ENCODE results near the gene GALNT13. TPM values are rescaled to one million over a fixed set of nuclear protein-coding genes. Genes with fewer than 3 reads are reported as not detected.

Gene GALNT13
- total and polyA plus RNA-seq, 2 donors (not counting 1 experiment from before 2014, with no cell fraction given), result 0.17 TPM; not detected in 1

DNA sequence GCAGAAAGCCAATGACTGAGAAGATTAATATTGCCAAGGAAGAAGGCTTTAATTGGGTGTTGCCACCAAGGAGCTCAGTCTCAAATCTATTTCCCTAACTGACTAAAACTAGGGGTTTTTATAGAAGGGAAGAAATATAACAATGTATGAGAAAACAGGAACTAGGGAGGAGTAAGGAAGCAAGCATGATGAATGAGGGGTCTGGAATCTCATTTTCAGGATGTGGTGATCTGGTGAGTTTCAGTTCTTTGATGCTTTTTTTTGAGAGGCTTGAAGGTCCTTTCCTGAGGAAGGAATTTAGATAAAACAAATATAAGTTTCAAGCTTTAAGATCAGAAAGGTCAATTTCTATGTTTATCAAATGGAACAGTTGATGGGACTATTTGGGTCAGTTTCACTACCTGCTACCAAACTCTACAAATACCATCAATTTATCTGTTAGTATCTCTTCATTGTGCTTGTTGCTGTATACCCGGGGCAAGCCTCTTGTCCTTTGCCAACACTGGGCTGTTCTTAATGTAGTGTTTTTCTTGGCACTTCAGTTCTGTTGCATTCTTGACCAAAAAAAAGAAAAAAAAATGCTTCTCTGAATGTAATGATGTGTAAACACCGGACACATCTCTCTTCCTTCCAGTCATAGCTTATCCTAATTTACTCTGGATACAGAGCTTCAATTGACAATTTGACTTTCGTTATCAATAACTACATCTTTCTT, 357.0 kb downstream of the GALNT13 start:
- Histone ChIP-seq H3K4me2 (ENCODE audit: extremely low read depth, insufficient read depth, low read length) (no peak overlapping the region), H4K20me1 (ENCODE audit: control insufficient read depth, extremely low read depth, insufficient read depth, low read length) (no peaks in the 10 kb centered on the region), H3K4me3 (replicated peaks in 1 of 4; ENCODE audit: control extremely low read depth in 1 of 4, insufficient read depth in 1 of 4, low read depth in 3 of 4, low read length in 4 of 4) (no peak overlapping the region), H3K79me2 (ENCODE audit: control insufficient read depth, insufficient read depth, low read length) (no peaks in the 10 kb centered on the region), H3K4me1 (ENCODE audit: control insufficient read depth, extremely low read depth, insufficient read depth, low read length) (no peaks in the 10 kb centered on the region), H3K9ac (ENCODE audit: insufficient read depth, low read length) (no peak overlapping the region), H3K27me3 (ENCODE audit: control insufficient read depth, insufficient read depth, low read length) (no peaks in the 10 kb centered on the region), H3K9me3 (ENCODE audit: control insufficient read depth, insufficient read depth, low read depth, low read length) (no peaks in the 10 kb centered on the region), H3K27ac (ENCODE audit: insufficient read depth, low read length) (no peak overlapping the region), H3K36me3 (ENCODE audit: control insufficient read depth, insufficient read depth, low read length) (no peaks in the 10 kb centered on the region), H2AFZ (ENCODE audit: low read length) (no peak overlapping the region)
- no peak for DNase-seq (ENCODE audit: low read depth in 2 of 2)
- TF ChIP-seq, protein P1, sequence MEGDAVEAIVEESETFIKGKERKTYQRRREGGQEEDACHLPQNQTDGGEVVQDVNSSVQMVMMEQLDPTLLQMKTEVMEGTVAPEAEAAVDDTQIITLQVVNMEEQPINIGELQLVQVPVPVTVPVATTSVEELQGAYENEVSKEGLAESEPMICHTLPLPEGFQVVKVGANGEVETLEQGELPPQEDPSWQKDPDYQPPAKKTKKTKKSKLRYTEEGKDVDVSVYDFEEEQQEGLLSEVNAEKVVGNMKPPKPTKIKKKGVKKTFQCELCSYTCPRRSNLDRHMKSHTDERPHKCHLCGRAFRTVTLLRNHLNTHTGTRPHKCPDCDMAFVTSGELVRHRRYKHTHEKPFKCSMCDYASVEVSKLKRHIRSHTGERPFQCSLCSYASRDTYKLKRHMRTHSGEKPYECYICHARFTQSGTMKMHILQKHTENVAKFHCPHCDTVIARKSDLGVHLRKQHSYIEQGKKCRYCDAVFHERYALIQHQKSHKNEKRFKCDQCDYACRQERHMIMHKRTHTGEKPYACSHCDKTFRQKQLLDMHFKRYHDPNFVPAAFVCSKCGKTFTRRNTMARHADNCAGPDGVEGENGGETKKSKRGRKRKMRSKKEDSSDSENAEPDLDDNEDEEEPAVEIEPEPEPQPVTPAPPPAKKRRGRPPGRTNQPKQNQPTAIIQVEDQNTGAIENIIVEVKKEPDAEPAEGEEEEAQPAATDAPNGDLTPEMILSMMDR (conservative IDR thresholded peaks at IDR 0.05 in 1 of 2, IDR thresholded peaks at IDR 0.05 in 1 of 2; ENCODE audit: low read depth in 1 of 2, low read length in 2 of 2), result no peak
- TF ChIP-seq EZH2 (IDR thresholded peaks at IDR 0.05; ENCODE audit: low read length, missing control alignments), result no peak

DNA sequence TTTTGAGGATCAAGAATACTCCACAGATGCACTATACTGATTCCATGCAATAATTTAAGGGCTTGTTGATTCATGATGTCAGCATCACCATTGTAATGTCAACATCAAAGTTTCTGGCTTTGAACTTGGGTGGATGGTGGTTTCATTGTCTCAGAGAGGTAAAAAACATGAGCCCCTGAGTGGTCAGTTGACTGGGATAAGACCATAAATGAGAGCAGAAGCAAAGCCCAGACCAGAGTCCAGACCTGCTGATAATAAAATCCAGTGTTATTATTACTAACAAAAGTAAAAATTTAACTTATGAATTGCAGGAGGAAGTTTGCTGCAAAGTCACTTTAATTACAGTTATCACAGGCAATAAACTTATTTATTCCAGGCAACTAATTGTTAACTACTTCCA, 358.2 kb downstream of the GALNT13 start:
- Histone ChIP-seq H3K4me2 (ENCODE audit: extremely low read depth, insufficient read depth, low read length) (no peak overlapping the region), H3K9me3 (ENCODE audit: control insufficient read depth, insufficient read depth, low read depth, low read length) (no peaks in the 10 kb centered on the region), H2AFZ (ENCODE audit: low read length) (no peak overlapping the region), H3K79me2 (ENCODE audit: control insufficient read depth, insufficient read depth, low read length) (no peaks in the 10 kb centered on the region), H3K36me3 (ENCODE audit: control insufficient read depth, insufficient read depth, low read length) (no peaks in the 10 kb centered on the region), H3K27ac (ENCODE audit: insufficient read depth, low read length) (no peak overlapping the region), H3K4me3 (replicated peaks in 1 of 4; ENCODE audit: control extremely low read depth in 1 of 4, insufficient read depth in 1 of 4, low read depth in 3 of 4, low read length in 4 of 4) (no peak overlapping the region), H3K4me1 (ENCODE audit: control insufficient read depth, extremely low read depth, insufficient read depth, low read length) (no peaks in the 10 kb centered on the region), H3K9ac (ENCODE audit: insufficient read depth, low read length) (no peak overlapping the region), H4K20me1 (ENCODE audit: control insufficient read depth, extremely low read depth, insufficient read depth, low read length) (no peaks in the 10 kb centered on the region), H3K27me3 (ENCODE audit: control insufficient read depth, insufficient read depth, low read length) (no peaks in the 10 kb centered on the region)
- no peak for DNase-seq (ENCODE audit: low read depth in 2 of 2)
- no peak for TF ChIP-seq EZH2 (IDR thresholded peaks at IDR 0.05; ENCODE audit: low read length, missing control alignments)
- TF ChIP-seq, protein P1 (conservative IDR thresholded peaks at IDR 0.05 in 1 of 2, IDR thresholded peaks at IDR 0.05 in 1 of 2; ENCODE audit: low read depth in 1 of 2, low read length in 2 of 2), result no peak

DNA sequence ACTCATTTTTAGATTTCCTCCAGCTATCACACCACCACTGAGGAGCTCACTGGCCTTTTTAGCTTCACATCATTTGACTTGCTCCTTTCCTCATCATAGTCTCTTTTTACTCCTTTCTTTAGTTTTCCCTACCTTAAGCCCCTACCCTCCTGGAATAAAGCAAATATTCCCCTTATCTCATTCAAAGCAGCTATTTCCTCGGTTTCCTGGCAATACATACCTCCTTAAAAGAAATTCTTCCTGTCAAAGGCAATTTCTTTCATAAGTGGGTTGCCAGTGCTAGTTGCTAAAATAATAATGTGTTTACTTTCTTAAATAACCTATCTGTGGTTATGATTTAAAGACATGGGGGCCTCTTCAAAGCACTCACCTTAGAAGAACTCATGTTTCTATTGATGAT, 359.3 kb downstream of the GALNT13 start:
- Histone ChIP-seq H2AFZ (ENCODE audit: low read length) (no peak overlapping the region), H3K9me3 (ENCODE audit: control insufficient read depth, insufficient read depth, low read depth, low read length) (no peaks in the 10 kb centered on the region), H3K4me3 (replicated peaks in 1 of 4; ENCODE audit: control extremely low read depth in 1 of 4, insufficient read depth in 1 of 4, low read depth in 3 of 4, low read length in 4 of 4) (no peak overlapping the region), H4K20me1 (ENCODE audit: control insufficient read depth, extremely low read depth, insufficient read depth, low read length) (no peaks in the 10 kb centered on the region), H3K27ac (ENCODE audit: insufficient read depth, low read length) (no peak overlapping the region), H3K79me2 (ENCODE audit: control insufficient read depth, insufficient read depth, low read length) (no peaks in the 10 kb centered on the region), H3K4me2 (ENCODE audit: extremely low read depth, insufficient read depth, low read length) (no peak overlapping the region), H3K27me3 (ENCODE audit: control insufficient read depth, insufficient read depth, low read length) (no peaks in the 10 kb centered on the region), H3K4me1 (ENCODE audit: control insufficient read depth, extremely low read depth, insufficient read depth, low read length) (no peaks in the 10 kb centered on the region), H3K9ac (ENCODE audit: insufficient read depth, low read length) (no peak overlapping the region), H3K36me3 (ENCODE audit: control insufficient read depth, insufficient read depth, low read length) (no peaks in the 10 kb centered on the region)
- DNase-seq (ENCODE audit: low read depth in 2 of 2), result no peak
- TF ChIP-seq, protein P1 (conservative IDR thresholded peaks at IDR 0.05 in 1 of 2, IDR thresholded peaks at IDR 0.05 in 1 of 2; ENCODE audit: low read depth in 1 of 2, low read length in 2 of 2), result no peak
- TF ChIP-seq EZH2 (IDR thresholded peaks at IDR 0.05; ENCODE audit: low read length, missing control alignments), result no peak

Measured in fibroblast of lung (primary cell).